ENCODE data around the gene TRAF2. TPM values are rescaled to one million over a fixed set of nuclear protein-coding genes. Genes with fewer than 3 reads are reported as not detected.

Gene TRAF2
- total and polyA plus RNA-seq, 2 of the 13 experiments (the other 11 are each of a cell fraction or from before 2014, with no cell fraction given): 12.4 to 13.6 TPM

GRCh38 chr9:136849038-136849959 lies 37.0 kb upstream of the TRAF2 start, which contains the start of gene PHPT1 (continued):
- TF ChIP-seq HBP1 (CRISPR knock-in tag; IDR thresholded peaks at IDR 0.05; ENCODE audit: low read depth): peak; percentile 18; the same call in 1 of the 2 replicates
- TF ChIP-seq, protein P1, sequence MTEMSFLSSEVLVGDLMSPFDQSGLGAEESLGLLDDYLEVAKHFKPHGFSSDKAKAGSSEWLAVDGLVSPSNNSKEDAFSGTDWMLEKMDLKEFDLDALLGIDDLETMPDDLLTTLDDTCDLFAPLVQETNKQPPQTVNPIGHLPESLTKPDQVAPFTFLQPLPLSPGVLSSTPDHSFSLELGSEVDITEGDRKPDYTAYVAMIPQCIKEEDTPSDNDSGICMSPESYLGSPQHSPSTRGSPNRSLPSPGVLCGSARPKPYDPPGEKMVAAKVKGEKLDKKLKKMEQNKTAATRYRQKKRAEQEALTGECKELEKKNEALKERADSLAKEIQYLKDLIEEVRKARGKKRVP (CRISPR knock-in tag; IDR thresholded peaks at IDR 0.05): peak in 1 of 2 experiments; percentile 97; a peak in 2 of 4 replicates
- peak; percentile 67 for TF ChIP-seq ELF1 (CRISPR knock-in tag; IDR thresholded peaks at IDR 0.05)
- TF ChIP-seq HNRNPK (IDR thresholded peaks at IDR 0.05; ENCODE audit: low read depth, low read length, poor library complexity, severe bottlenecking): peak; percentile 47
- TF ChIP-seq POLR2AphosphoS2 (IDR thresholded peaks at IDR 0.05; ENCODE audit: low read depth, low read length): peak; percentile 78; the same call in 1 of the 2 replicates
- TF ChIP-seq TFE3 (CRISPR knock-in tag; IDR thresholded peaks at IDR 0.05): peak; percentile 36; the same call in 1 of the 2 replicates
- peak; percentile 88 for TF ChIP-seq YY1 (IDR thresholded peaks at IDR 0.05; ENCODE audit: insufficient read depth, insufficient replicate concordance, low read depth, low read length)
- TF ChIP-seq HDAC1 (CRISPR knock-in tag; IDR thresholded peaks at IDR 0.05): peak; percentile 51
- TF ChIP-seq PRDM10 (CRISPR knock-in tag; IDR thresholded peaks at IDR 0.05; ENCODE audit: low read depth): no peak
- TF ChIP-seq ZNF761 (CRISPR knock-in tag; conservative IDR thresholded peaks at IDR 0.05): no peak
- peak; percentile 36; the same call in 1 of the 2 replicates for TF ChIP-seq ZBTB33 (CRISPR knock-in tag; IDR thresholded peaks at IDR 0.05)
- TF ChIP-seq ZNF564 (CRISPR knock-in tag; IDR thresholded peaks at IDR 0.05): peak; percentile 82
- no peak; the same call in 1 of the 2 replicates for TF ChIP-seq BATF2 (CRISPR knock-in tag; IDR thresholded peaks at IDR 0.05)
- TF ChIP-seq HNRNPL (IDR thresholded peaks at IDR 0.05; ENCODE audit: low read depth, low read length): peak; percentile 88; the same call in 1 of the 2 replicates
